ENCODE results near the gene ING5. TPM values are rescaled to one million over a fixed set of nuclear protein-coding genes. Genes with fewer than 3 reads are reported as not detected.
"Not testable (repeated sequence)": the region's sequence is repeated elsewhere in the genome, so short reads cannot be mapped to it uniquely, and the experiment has no call there.

Gene ING5
- total RNA-seq, 6 donors from 2014 or later, result 20.2 to 181 (median 41.5) TPM

- peak overlapping the region in 1 of 4 donors; percentile 11 for H3K27ac ChIP-seq
- no peak for TF ChIP-seq POLR2A (IDR thresholded peaks at IDR 0.05)
- TF ChIP-seq CTCF (IDR thresholded peaks at IDR 0.05), result no peak
- TF ChIP-seq POLR2AphosphoS5 (IDR thresholded peaks at IDR 0.05), result no peak
- no peak for TF ChIP-seq EP300 (IDR thresholded peaks at IDR 0.05)
- DNase-seq (no peak), ATAC-seq (ENCODE audit: low FRiP score in 2 of 2) (peak in 1 of 2 donors; percentile 69)
- H3K9me3 ChIP-seq, result no peaks in the 10 kb centered on the region
- 71 to 88% methylated on average over 10 to 19 of the region's 19 CpGs for WGBS, 2 donors
- no peaks in the 10 kb centered on the region for H3K27me3 ChIP-seq
- H3K4me1 ChIP-seq, result peaks cover under 1 to 7% (median 4%) of the 10 kb centered on the region in 4 donors
- H3K36me3 ChIP-seq, result peaks cover 0 to 20% (median 7%) of the 10 kb centered on the region in 4 donors
- no peak overlapping the region for H3K4me3 ChIP-seq
Measured at GRCh38 chr2:241728627-241729026, 26.8 kb downstream of the ING5 start.

- Histone ChIP-seq H3K9me3 (no peaks in the 10 kb centered on the region), H3K4me1 (peaks cover 6 to 14% (median 9%) of the 10 kb centered on the region in 4 donors), H3K27ac (no peak overlapping the region), H3K27me3 (no peaks in the 10 kb centered on the region), H3K4me3 (no peak overlapping the region), H3K36me3 (peaks cover 0 to 10% (median 2%) of the 10 kb centered on the region in 4 donors)
- no peak for TF ChIP-seq POLR2A (IDR thresholded peaks at IDR 0.05)
- no peak for TF ChIP-seq POLR2AphosphoS5 (IDR thresholded peaks at IDR 0.05)
- TF ChIP-seq CTCF (IDR thresholded peaks at IDR 0.05), result no peak
- TF ChIP-seq EP300 (IDR thresholded peaks at IDR 0.05), result no peak
- 93 to 94% methylated on average over 6 of the region's 6 CpGs for WGBS, 2 donors
- DNase-seq, result no peak
- no peak for ATAC-seq (ENCODE audit: low FRiP score in 2 of 2)
Measured at GRCh38 chr2:241729868-241730267, 28.0 kb downstream of the ING5 start.

- Histone ChIP-seq H3K9me3 (no peaks in the 10 kb centered on the region), H3K27ac (no peak overlapping the region), H3K36me3 (peaks cover 0 to under 1% (median 0%) of the 10 kb centered on the region in 4 donors), H3K4me1 (peaks cover 10 to 21% (median 14%) of the 10 kb centered on the region in 4 donors), H3K27me3 (no peaks in the 10 kb centered on the region), H3K4me3 (no peak overlapping the region)
- DNase-seq (no peak), ATAC-seq (ENCODE audit: low FRiP score in 2 of 2) (no peak)
- TF ChIP-seq EP300 (IDR thresholded peaks at IDR 0.05) (no peak), POLR2A (IDR thresholded peaks at IDR 0.05) (no peak), POLR2AphosphoS5 (IDR thresholded peaks at IDR 0.05) (no peak), CTCF (IDR thresholded peaks at IDR 0.05) (no peak)
- WGBS, 2 donors, result 72 to 86% methylated on average over 12 of the region's 12 CpGs
Measured at GRCh38 chr2:241730671-241731293, 28.9 kb downstream of the ING5 start.

- H3K36me3 ChIP-seq; ATAC-seq (ENCODE audit: low FRiP score in 2 of 2); H3K9me3 ChIP-seq; H3K27me3 ChIP-seq; H3K27ac ChIP-seq: not testable (repeated sequence)
- WGBS, 2 donors, result 46 to 56% methylated on average over 20 to 23 of the region's 26 CpGs
- TF ChIP-seq CTCF (IDR thresholded peaks at IDR 0.05), result peak; percentile 39 to 66 (median 47)
- Histone ChIP-seq H3K4me1 (peaks cover 16 to 22% (median 16%) of the 10 kb centered on the region in 4 donors), H3K4me3 (peak overlapping the region in 1 of 4 donors; percentile 28)
- peak in 1 of 2 donors; percentile 66 for DNase-seq
Measured at GRCh38 chr2:241732513-241733186, 30.8 kb downstream of the ING5 start.
